Coronary artery (tissue), 2 donors: ENCODE data around the gene BCL6.

Experiments
- DNase-seq: peaks from one replicate; pipeline ENCODE4 v3.0.0-alpha.2; 2017; ENCODE audit warnings: low spot score
- H3K27ac ChIP-seq, 2 donors: fragments of 200-600 bp; sonication (generic); one replicate each; pipeline ENCODE4 v1.5.1; 2016 to 2019
- H3K4me3 ChIP-seq: fragments of 200-600 bp; sonication (generic); 2 replicates; pipeline ENCODE4 v1.5.1; 2016; ENCODE audit warnings: mild to moderate bottlenecking, moderate library complexity
- TF ChIP-seq, protein P1 (sequence below): fragments of 200-600 bp; sonication (generic); IDR thresholded peaks from one replicate; pipeline ENCODE4 v1.5.1; 2019; ENCODE audit warnings: antibody characterized with exemption

BCL6 gene

GRCh38 chr3:187745201-187746058 is at the start of gene BCL6:
Gene BCL6, minus strand, starts transcription at chr3:187745468. Its CDS starts 11,775 bp downstream, at chr3:187733693.
- DNase-seq = peak; percentile 96
- peak within 1 kb of the TSS; percentile 84 for H3K4me3 ChIP-seq
- H3K27ac ChIP-seq = peak within 1 kb of the TSS; percentile 96 to 99
- TF ChIP-seq, protein P1, sequence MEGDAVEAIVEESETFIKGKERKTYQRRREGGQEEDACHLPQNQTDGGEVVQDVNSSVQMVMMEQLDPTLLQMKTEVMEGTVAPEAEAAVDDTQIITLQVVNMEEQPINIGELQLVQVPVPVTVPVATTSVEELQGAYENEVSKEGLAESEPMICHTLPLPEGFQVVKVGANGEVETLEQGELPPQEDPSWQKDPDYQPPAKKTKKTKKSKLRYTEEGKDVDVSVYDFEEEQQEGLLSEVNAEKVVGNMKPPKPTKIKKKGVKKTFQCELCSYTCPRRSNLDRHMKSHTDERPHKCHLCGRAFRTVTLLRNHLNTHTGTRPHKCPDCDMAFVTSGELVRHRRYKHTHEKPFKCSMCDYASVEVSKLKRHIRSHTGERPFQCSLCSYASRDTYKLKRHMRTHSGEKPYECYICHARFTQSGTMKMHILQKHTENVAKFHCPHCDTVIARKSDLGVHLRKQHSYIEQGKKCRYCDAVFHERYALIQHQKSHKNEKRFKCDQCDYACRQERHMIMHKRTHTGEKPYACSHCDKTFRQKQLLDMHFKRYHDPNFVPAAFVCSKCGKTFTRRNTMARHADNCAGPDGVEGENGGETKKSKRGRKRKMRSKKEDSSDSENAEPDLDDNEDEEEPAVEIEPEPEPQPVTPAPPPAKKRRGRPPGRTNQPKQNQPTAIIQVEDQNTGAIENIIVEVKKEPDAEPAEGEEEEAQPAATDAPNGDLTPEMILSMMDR = no peak

DNA sequence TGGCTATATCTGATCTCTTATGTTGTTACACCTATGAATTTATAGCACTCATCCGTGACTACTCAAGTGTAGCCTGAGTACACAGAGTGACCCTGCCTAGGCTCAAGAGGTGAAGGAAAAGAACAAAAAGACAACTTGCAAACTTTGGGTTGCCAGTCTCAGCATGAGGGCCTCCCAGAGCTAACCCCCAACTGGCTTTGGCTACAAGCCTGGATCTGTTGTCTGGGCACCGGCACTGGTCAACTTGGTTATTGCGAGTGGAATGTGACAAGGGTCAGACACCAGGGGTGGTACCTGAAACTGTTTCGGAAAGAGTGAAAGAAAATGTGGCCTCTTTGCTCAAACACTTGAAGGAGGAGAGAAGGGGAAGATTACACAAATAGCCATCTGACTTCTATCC is 49.5 kb upstream of the BCL6 start:
- TF ChIP-seq, protein P1 = no peak
- no peak overlapping the region for H3K27ac ChIP-seq
- DNase-seq = no peak
- H3K4me3 ChIP-seq = no peak overlapping the region

DNA sequence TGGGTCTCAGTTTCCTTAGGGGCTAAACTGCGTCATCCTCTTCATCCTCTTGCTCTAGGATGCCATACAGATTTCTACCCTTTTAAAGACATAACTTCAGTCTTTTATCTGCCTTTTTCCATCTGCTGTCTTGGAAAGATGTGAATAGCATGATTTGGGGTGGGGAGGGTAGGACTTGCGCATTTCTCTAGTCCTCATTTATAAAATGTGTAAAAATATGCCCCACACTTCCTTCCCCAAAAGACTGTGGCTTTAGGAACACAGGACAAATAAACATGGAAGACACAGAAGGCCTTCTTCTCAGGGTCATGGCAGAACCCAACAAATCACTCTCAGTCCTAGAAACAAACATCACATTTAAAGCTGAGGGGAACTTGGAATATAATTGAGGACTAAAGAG is 48.4 kb upstream of the BCL6 start:
- TF ChIP-seq, protein P1 = no peak
- no peak for DNase-seq
- Histone ChIP-seq H3K27ac (no peak overlapping the region), H3K4me3 (no peak overlapping the region)

GRCh38 chr3:187792521-187792920 is 47.3 kb upstream of the BCL6 start:
- TF ChIP-seq, protein P1 = no peak
- H3K27ac ChIP-seq = no peak overlapping the region
- no peak for DNase-seq
- no peak overlapping the region for H3K4me3 ChIP-seq

DNA sequence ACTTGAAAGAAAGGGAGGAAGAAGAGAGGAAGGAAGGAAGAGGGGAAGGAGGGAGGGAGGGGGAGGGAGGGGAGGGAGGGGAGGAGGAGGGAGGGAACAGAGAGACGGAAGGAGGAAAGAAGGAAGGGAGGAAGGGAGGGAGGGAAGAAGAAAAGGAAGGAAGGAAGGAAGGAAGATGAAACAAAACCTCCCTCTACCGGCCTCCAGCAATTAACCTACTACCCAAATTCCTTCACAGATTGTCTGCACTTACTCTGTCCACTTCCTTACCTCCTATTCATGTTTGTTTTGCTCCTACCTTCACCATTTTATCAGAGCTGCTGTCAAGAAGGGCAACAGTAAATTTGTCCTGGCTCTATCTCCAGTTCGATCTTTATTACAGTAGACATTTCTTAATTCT is 44.6 kb upstream of the BCL6 start:
- H3K4me3 ChIP-seq = no peak overlapping the region
- TF ChIP-seq, protein P1 = no peak
- no peak for DNase-seq
- no peak overlapping the region for H3K27ac ChIP-seq

DNA sequence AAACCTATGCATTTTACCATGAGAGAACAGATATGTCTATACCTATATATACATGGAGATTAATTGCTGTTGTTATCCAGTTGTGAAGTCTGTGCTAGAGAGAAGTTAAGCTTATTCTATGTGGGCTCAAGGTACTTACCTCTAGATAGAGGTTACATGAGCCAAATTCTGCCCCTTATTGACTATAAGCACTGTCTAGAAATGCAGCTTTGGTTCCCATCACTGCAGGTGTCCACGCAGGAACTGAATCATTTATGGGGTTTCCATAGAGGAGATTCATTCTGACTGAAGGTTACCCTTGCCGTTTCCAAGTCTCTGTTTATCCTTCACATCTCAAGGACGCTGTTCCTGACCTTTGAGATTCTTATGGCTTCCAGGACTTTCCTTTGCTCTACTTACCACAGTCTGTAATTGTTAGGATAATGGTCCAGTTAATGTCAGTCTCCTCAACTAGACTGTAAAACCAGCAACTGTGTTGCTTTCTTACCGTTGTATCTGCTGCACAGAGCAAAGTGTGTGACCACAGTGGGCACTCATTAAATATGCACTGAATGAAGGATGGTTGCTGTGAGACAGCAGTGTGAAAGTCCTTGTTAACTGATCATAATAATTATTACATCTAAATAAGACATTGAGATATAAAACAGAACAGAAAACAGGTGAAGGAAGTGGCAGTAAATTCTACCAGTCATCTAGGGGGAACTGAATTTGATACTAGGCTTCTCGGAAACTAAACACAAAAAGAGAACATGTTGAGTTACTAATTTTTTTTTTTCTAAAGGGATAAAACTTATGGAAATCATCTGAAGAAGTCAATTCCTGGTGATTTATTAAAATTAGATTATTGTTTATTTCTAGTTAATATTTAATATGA is 44.0 kb upstream of the BCL6 start:
- H3K4me3 ChIP-seq = no peak overlapping the region
- DNase-seq = no peak
- TF ChIP-seq, protein P1 = no peak
- H3K27ac ChIP-seq = no peak overlapping the region
